OCI-LY1 (cell line): Measurements from ENCODE around the gene C2orf74.

Experiments
- CTCF ChIP-seq: fragments of 200-600 bp; sonication (generic), shearing (Covaris generic); IDR thresholded peaks from 2 replicates; pipeline ENCODE4 v1.5.1; 2017; ENCODE audit warnings: mild to moderate bottlenecking, antibody characterized with exemption, low read length, moderate library complexity, mixed read lengths
- EZH2 ChIP-seq: fragments of 200-600 bp; sonication (generic), shearing (Covaris generic); IDR thresholded peaks from 2 replicates; pipeline ENCODE4 v1.8.0; 2017; ENCODE audit warnings: borderline replicate concordance, mixed run types, mild to moderate bottlenecking, antibody characterized with exemption, low read length, moderate library complexity, mixed read lengths

GRCh38 chr2:61178603-61179545 lies 16.9 kb downstream of the C2orf74 start:
- TF ChIP-seq CTCF, result no peak
- no peak for TF ChIP-seq EZH2
